GM21423 (cell line): ENCODE measurements around the gene AQP11.
A peak's percentile ranks its signal among the peaks of the same experiment; 100 is the strongest.
"Not testable (repeated sequence)": the region's sequence is repeated elsewhere in the genome, so short reads cannot be mapped to it uniquely, and the experiment has no call there.

Experiments used
- ATAC-seq: cut with Tn5 transposase; IDR thresholded peaks from one replicate; pipeline ENCODE4 v1.9.1; 2021; ENCODE audit warnings: mild to moderate bottlenecking, moderate library complexity; ENCODE audit not compliant: unreplicated experiment

The AQP11 gene, protein sequence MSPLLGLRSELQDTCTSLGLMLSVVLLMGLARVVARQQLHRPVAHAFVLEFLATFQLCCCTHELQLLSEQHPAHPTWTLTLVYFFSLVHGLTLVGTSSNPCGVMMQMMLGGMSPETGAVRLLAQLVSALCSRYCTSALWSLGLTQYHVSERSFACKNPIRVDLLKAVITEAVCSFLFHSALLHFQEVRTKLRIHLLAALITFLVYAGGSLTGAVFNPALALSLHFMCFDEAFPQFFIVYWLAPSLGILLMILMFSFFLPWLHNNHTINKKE

DNA sequence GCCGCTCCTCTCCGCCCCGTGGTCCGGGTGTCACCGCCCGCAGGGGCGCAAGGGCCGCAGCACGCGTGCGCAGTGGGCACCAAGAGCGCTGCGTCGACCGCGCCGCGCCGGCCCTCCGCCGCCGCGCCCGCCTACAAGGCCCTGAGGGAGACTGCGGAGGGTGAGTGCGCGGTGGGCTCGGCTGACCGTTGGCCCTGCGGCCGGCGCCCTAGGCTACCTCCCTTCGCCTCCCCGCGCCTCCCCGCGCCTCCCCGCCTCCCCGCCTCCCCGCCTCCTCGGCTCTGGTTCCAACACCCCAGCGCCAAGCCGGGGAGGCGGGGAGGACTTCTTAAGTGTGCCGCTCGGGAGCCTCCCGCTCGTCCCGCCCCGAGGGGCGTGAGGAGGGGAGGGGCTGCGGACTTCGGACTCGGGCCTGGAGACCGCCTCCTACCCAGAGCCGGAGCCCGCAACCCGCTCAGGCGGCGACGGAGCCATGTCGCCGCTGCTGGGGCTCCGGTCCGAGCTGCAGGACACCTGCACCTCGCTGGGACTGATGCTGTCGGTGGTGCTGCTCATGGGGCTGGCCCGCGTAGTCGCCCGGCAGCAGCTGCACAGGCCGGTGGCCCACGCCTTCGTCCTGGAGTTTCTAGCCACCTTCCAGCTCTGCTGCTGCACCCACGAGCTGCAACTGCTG lies at the start of gene AQP11:
TSS of gene AQP11 (plus strand) at position 433 of the 673 bp plus-strand sequence. CDS start at position 473, 40 bp downstream.
- peak; percentile 88 for ATAC-seq

DNA sequence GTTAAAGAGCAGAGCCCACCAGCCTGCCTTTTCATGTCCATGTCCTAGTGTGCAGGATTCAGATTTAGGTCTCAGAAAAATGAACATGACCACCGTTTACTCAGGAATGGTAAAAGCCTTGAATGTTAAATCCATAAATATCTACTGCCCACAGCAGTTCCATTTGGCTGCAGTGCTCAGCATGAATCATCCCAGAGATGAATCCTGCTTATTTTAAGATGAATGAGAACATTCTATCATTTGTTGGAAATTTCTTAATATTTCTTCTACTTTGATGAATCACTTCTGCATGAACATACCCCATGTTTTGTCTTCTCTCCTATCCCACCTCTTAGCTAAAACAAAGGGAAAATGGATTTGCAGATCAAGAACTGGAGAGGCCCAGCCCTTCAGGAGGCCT lies 47.5 kb upstream of the AQP11 start:
- no peak for ATAC-seq

DNA sequence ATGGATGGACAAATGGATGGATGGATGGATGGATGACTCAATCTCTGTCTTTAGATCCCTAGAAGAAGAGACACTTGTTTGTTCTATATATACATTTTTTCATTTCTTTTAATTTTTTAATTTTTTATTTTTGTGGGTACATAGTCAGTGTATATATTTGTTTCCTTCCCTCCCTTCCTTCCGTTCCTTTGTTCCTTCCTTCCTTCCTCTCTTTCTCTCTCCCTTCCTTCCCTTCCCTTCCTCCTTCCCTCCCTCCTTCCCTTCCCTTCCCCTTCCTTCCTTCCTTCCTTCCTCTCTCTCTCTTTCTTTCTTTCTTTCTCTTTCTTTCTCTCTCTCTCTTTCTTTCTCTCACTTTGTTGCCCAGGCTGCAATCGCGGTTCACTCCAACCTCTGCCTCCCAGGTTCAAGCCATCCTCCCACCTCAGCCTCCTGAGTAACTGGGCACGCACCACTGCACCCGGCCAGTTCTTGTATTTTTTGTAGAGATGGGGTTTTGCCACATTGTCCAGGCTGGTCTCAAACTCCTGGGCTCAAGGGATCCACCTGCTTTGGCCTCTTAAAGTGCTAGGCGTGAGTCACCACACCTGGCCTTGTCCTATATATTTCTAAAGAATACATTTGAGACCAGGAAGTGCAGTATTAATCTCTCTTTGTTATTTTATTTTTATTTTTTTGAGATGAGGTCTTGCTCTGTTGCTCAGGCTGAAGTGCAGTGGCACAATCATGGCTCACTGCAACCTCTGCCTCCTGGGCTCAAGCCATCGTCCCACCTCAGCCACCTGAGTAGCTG lies 42.5 kb upstream of the AQP11 start:
- ATAC-seq: no peak

DNA sequence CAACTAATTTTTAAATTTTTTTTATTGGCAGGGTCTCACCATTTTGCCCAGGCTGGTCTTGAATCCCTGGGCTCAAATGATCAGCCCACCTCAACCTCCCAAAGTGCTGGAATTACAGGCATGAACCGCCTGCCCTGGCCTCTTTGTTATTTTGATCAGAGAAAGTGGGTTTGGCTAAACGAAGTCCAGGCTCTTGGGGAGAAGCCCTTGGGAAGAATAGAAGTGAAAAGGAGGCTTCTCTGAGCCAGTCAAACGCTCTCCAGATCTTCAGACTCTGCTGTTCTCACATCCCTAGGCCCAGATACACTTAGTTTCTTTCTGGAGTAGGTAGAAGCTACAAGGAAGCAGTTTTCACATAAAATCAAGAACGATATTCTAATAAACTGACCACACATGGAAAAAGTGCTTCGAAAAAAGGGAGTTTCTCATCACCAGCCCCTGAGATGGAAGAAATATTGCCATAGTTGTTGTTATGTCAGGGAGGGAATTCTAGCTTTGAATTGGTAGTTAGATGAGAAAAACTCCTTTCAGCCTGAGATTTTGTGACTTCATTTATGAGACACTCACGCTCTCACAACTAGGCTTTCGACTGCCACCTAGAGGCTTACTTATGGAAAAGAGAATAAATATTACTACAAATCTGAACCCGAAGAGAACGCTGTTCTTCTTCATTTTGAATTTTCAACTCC lies 41.7 kb upstream of the AQP11 start:
- ATAC-seq: no peak

DNA sequence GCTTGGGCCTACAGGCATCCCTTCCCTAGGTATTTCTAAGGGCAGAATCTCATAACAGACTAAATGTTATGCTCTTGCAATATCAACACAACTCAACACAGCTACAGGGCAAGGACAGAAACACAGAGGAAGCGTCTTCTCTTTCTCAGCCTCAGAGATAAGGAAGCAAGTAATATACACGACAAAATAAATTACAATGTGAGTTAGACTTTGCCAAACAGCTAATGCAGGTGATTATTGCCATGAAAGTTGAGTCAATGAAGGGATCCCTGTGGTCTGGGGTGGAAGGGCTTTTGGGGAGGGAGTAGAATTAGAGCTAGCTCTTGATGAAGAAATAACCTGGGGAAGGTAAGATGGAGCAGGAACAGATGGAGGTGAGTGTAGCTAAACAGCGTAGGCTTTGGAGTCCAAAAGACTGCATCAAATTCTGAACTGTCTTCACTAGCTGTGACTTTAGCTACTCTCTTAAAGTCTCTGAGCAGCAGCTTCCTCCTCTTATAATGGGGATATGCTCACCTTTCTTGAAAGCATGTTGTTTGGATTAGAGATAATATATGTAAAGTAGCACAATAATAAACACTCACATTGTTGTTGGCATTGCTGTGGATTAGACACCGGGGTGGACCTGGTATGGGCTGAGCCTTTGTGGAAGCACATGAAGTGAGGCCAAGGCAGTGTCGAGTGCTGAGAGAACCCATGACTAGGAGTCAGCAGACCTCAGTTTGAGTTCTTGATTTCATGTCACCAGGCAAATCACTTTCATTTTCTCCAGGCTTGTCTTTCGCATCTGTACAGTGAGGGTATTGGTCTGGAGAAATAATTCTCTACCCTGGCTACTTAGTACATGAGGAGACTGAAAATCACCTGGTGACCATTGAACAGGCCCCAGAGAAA lies 41.0 kb upstream of the AQP11 start:
- no peak for ATAC-seq

DNA sequence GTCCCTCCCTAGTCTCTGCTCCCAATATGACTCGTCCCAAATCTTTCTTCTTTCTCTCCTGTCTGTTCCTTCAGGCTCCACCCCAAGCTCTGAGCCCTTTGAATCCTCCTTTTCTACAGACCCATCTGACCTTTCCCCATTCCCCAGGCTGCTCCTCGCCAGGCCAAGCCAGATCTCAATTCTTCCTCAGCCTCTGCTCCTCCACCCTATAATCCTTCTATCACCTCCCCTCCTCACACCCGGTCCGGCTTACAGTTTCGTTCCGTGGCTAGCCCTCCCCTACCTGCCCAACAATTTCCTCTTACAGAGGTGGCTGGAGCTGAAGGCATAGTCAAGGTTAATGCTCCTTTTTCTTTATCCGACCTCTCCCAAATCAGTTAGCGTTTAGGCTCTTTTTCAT lies 38.3 kb upstream of the AQP11 start:
- ATAC-seq: not testable (repeated sequence)

DNA sequence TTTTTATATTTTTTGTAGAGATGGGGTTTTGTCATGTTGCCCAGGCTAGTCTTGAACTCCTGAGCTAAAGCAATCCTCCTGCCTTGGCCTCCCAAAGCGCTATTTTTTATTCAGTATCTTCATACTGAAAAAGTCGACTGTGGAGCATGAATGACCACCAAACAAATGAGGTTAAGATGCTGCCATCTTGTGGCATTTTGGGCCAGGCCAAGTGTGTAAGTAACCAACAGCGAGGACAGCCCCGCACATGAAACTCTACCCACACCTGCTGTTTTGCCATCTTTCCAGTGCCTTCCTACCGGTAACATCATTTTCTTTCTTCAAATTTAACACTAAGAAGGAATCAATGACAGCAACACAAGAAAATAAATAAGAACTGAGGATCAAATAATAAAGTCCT lies 32.2 kb upstream of the AQP11 start:
- ATAC-seq: no peak

DNA sequence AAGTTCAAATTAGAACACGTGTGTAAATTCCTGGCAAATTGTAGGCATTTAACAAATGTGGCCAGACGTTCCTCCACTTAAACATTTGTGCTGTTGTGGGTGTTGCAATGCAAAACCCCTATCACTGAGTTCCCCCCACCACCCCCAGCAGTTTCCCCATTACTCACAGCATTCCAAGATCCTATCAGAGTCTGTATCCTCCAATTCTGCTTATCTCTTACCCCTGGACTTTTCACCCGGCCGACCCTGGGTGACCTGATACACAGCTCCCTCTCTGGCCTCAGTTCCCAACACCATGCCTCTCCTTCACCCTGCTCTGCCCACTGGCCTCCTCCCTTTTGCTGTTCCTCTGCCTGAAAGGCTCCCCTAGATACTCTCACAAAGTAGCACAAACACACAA lies 31.4 kb upstream of the AQP11 start:
- ATAC-seq: no peak

DNA sequence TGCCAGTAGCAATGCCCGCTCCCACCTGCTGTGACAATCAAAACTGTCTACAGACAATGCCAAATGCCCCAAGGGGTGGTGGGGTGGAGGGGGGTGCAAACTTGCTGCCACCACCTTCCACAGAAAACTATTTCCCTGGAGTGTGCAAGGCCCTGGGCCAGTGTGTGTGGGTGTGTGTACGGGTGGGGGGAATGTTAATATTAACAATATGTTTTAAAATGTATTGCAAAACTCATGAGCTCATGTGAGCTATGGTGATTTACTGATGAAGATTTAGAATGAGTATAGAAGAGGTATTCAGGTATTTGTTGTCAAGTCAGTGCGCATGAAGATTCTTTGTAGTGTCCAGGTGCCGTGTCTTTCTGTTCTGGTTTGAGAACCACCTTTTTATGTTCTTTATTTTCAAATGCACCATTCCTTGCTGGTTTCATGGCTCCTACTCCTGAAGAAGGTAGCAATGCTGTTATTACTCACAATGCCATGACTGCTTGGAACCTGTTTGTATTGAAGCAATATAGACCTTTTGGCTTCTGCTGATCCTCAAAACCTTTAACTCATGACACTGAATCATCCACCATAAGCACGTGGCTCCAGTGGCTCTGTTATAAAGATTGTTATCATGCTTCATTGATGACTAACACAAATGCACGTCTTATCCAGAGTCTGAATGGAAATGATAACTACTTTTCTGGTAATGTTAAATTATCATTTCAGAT lies 29.9 kb upstream of the AQP11 start:
- ATAC-seq: no peak

DNA sequence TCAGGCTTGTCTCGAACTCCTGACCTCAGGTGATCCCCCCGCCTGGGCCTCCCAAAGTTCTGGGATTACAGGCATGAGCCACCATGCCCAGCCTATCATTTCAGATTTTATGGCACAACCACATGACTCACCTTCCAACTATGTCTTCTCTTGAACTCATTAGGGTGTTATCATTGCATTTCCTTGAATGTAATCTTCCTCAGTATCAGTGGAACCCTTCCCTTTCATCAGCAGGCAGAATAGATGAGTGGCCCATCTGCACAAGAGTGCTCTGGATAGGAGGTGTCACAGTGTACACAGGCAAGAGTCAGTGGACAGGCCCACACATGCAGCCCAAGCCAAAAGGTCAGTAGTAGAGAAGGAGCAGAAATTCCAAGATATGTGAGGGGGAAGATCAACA lies 29.1 kb upstream of the AQP11 start:
- no peak for ATAC-seq

DNA sequence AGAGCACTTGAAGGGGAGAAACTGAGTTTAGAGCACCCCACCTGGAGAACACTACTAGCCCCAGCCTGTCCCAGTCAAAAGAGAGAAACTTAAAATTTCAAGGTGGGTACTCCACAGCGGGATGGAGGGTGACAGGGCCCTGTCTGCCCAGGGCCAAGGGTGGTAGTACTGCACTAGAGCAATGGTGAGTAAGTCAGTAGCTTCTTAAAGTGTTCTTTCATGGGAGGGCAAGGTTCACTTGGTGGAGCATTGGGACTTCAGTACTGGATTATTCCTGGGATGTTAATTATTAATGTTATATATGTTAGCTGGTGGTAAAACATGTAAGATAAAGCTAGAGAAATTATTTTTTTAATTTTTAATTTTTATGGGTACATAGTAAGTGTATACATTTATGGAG lies 28.5 kb upstream of the AQP11 start:
- no peak for ATAC-seq

DNA sequence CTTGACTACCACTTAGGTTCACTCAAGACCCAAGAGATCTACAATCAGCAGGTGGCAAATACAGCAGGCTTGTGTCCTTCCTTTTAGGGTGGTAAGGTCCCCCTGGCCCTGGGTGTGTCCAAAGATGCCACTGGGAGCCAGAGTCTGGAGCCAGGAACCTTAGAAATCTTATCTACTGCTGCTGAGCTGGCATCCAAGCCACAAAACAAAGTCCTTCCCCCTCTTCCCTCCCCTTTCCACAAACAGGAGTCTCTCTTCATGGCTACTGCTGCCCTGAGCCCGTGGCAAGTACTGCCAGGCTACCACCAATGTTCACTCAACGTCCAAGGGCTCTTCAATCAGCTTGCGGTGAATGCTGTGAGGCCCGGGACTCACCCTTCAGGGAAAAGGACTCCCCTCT lies 21.4 kb upstream of the AQP11 start:
- ATAC-seq: no peak

DNA sequence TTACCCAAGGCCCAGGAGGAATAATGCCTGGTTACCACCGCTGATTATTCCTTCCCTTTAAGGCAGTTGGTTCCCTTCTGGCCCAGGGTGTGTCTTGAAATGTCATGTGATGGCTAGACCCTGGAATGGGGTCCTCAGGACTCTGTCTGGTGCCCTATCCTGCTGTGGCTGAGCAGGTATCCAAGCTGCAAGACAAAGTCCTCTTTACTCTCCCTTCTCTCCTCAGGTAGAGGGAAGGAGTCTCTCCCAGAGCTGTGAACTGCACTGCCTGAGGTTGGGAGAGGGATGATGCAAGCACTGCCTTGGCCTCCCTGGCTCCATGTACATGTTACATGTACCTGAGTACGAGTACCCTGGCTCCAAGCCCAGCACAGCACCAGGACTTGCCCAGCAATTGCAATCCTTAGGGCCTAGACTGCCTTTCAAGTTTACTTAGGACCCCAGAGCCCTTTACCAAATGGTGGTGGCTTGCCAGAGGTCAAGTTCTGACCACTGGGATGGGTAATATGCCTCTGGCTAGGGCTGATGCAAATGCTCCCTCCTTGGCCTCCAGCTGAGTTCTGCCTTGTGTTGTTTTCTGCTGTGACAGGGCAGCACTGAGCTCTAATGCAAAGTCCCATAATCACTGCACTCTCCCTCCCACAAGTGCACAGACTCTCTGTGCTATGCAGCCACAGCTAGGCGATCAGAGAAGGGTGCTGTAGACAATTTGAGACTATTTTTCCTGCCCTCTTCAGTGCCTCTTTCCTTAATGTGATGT lies 20.7 kb upstream of the AQP11 start:
- ATAC-seq: no peak

DNA sequence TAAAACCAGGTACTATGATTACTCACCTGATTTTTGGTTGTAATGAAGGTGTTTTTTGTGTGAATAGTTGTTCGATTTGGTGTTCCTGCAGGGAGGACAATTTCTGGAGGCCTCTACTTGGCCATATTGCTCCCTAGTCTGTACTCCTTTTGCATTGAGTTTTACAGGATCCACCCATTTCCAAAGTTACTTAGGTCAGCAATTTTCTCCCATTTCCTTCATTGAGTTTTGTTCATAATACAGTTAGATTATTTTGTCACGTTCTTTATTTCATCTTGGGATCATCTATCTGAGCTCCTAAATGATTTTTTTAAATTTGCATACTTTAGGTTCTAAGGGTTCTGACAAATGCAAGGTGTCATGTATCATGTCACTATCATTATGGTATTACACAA lies 20.1 kb upstream of the AQP11 start:
- ATAC-seq: no peak

DNA sequence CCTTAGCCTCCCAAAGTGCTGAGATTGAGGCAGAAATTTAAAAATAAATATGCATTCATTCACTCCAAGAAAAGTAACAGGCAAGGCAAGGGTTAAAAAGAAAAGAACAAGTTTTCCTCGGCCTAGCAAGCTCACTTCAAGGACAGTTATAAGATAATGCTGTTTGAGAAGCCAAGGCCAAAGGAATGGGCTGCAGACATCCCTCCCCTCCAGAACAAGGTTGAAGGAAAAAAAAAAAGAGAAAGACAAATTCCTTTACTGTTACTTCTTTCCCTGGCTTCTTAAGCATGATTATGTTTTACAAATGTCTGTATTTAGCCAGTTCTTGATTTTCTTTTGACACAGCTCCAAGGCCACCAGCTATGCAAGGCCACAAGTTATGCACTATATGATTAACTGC lies 18.9 kb upstream of the AQP11 start:
- not testable (repeated sequence) for ATAC-seq

DNA sequence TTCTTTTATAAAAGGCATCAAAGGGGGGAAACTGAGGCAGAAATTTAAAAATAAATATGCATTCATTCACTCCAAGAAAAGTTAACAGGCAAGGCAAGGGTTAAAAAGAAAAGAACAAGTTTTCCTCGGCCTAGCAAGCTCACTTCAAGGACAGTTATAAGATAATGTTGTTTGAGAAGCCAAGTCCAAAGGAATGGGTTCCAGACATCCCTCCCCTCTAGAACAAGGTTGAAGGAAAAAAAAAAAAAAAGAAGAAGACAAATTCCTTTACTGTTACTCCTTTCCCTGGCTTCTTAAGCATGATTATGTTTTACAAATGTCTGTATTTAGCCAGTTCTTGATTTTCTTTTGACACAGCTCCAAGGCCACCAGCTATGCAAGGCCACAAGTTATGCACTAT lies 14.3 kb upstream of the AQP11 start:
- ATAC-seq: not testable (repeated sequence)

DNA sequence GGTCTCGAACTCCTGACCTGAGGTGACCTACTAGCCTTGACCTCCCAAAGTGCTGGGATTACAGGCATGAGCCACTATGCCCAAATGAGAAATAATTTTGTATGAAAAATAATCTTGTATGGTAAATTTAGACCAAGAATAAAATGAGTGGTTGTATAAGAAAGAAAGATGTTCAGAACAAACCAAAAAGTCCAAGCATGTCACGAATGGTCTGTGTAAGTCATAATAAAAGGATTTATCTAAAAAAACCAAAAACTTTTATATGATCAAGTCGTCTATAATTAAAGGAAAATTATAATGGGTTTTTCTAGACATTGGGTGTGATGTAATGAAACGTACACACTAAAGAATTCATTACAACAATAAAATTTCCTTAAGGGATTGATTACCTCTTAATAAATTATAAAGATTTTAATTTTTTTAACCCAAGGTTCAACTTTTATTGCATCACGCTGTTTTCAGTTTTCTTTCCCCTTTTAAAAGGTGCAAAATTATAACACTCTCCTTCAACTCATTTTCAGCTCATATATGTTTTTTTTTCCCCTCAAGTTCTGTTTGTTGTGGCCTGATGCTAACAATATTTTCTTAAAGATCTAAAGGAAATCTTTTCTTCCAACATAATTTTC lies 8.9 kb upstream of the AQP11 start:
- ATAC-seq: no peak

DNA sequence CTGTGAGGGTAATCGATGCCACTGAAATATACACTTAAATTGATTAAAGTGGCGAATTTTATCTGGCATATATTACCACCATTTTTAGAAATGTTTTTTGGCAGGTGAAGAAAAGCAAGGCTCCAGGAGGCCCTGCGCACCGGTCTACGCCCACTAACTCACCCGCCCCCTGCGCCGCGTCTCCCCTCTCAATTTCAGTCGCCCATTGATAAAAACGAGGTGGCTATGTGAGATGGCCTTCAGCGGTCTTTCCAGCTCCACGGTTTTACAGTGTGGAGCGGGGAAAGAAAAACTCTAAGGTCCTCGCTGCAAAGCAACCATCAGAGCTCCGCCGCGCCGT lies 602 bp upstream of the AQP11 start:
- no peak for ATAC-seq
